CD4-positive, alpha-beta T cell treated with Interleukin-6 at 100 ng/mL for 8 hours (primary cell): ENCODE measurements around the gene GLTP.
"Not testable (repeated sequence)": the region's sequence is repeated elsewhere in the genome, so short reads cannot be mapped to it uniquely, and the experiment has no call there.

ENCODE experiments used
- DNase-seq: peaks from one replicate; pipeline ENCODE4 v3.0.0-alpha.2; 2020; ENCODE audit warnings: mixed read lengths, low spot score

GLTP gene, protein sequence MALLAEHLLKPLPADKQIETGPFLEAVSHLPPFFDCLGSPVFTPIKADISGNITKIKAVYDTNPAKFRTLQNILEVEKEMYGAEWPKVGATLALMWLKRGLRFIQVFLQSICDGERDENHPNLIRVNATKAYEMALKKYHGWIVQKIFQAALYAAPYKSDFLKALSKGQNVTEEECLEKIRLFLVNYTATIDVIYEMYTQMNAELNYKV

DNA sequence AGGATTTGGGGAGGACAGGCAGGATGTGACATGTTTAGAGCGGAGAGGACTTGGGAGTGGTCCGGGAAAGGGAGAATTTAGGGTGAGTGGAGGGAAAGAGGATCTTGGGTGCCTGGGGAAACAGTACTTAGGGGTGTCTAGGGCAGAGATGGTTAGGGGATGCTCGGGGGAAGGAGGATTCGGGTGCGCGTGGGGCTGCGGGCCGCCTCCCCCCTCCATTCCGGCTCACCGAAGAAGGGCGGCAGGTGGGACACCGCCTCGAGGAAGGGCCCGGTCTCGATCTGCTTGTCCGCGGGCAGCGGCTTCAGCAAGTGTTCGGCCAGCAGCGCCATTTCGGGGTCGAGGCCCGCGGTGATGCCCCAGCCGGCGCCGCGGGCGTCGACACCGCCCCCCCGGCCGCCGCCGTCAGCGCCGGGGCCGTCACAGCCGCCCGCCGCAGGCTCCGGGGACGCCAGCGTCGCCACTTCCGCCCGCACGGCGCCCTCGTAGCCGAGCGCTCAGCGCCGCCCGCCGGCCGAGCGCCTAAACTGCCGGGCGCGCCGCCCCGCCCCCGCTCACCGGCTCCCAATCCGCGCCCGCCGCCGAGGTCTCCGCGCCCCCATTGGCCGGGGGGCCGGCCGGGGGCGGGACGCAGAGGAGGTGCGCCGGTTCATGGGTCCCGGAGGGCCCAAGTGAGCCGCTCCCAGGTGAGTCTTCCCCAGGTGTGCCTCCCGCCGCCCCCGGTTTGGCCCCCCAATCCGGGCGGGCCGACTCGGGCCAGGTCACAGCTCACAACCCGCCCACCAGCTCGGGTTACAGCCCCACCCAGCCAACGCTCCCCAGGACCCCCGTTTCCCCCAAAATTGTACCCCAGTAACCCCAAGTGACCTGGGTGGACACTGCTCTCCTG lies at the start of gene GLTP:
TSS of gene GLTP (minus strand) at position 499 of the 889 bp plus-strand sequence. CDS start at position 332, 167 bp downstream.
- peak; percentile 88 for DNase-seq

DNA sequence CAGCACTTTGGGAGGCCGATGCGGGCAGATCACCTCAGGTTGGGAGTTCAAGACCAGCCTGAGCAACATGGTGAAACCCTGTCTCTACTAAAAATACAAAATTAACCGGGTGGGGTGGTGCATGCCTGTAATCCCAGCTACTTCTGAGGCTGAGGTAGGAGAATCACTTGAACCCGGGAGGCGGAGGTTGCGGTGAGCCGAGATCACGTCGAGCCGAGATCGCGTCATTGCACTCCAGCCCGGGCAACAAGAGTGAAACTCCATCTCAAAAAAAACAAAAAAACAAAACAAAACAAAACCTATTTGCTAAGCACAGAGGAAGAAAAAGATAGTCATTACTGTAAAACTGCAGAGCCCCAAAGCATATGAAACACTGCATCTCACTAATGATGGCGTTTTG lies 49.0 kb upstream of the GLTP start:
- DNase-seq, result not testable (repeated sequence)

DNA sequence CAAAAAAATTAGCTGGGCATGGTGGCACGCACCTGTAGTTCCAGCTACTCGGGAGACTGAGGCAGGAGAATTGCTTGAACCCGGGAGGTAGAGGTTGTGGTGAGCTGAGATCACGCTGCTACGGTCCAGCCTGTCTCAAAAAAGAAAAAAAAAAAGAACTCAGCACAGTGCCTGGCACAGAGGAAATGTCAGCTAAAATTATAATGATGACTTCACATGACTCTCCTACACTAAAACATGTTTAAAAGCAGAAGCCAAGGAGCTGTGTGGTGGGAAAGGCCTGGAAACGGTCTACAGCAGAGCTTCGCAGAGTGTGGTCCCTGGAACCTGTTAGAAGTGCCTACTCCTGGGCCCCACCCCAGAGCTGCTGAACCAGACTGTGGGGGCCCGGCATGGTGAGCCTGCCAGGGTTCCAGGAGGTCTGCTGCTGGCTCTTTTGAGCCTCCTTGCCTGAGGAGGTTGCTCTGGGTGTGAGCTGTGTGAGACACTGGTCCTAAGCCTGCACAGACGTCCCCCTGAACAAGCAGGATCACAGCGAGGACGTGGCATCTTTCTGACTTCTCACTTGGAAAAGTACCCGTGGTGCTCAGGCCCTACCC lies 47.8 kb upstream of the GLTP start:
- no peak for DNase-seq

DNA sequence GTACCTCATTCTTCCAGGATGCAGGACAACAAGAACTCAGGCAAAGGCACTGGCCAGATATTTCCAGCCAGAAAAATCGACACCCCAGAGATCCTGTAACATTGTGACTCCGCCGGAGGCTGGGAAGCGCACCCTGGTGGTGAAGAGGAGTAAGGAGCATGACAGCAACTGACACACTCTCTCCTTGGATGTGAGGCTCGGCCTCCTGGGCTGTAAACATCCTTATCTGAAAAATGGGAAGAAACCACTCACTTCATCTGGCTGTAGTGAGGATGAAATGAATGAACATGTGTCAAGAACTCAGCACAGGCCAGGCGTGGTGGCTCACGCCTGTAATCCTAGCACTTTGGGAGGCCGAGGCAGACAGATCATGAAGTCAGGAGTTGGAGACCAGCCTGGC lies 47.3 kb upstream of the GLTP start:
- DNase-seq, result peak; percentile 24

DNA sequence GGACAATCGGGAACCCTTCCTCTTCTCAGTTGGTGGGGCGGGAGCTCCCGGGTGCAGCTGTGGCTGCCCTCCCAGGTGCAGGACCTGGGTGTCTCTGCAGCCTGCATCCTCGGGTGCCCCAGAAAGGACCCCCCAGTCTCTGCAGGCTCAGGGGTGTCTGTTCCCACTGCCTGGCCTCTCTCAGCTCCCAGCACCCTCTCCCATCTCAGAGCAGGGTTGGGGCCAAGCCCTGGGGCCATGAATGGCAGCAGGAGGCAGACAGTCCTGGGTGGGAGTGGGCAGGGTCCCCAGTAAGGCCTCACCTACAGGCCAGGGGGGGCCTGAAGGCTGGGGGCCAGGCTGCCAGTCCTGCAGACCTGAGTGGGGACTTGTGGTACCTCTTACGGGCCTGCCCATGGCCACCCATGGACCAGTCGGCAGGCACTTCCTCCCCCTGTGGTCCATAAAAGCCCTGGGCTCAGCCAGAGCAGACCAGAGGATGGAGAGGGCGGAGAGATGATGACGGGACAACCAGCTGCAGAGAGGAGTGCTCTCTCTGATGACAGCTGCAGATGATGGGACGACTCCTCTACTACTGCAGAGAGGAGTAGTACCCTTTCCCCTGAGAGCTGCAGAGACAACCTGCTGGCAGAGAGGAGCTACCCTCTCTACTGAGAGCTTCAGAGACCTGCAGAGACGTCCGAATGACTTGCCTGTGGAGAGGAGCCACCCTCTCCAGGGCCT lies 46.3 kb upstream of the GLTP start:
- no peak for DNase-seq

DNA sequence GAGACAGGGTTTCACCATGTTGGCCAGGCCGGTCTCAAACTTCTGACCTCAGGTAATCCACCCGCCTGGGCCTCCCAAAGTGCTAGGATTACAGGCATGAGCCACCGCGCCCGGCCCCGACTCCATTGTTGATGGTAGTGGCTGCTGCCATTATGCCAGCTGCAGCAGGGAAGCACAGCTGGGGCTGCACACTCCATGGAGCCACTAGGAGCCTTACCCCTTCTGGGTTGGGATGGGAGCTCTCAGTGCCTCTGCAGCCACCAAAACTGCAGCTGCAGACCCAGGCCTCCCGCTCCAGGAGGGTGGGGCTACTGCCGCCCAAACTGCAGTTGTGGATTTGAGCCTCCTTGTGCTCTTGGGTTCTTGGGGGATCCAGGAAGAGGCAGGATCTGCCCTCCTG lies 45.7 kb upstream of the GLTP start:
- no peak for DNase-seq

DNA sequence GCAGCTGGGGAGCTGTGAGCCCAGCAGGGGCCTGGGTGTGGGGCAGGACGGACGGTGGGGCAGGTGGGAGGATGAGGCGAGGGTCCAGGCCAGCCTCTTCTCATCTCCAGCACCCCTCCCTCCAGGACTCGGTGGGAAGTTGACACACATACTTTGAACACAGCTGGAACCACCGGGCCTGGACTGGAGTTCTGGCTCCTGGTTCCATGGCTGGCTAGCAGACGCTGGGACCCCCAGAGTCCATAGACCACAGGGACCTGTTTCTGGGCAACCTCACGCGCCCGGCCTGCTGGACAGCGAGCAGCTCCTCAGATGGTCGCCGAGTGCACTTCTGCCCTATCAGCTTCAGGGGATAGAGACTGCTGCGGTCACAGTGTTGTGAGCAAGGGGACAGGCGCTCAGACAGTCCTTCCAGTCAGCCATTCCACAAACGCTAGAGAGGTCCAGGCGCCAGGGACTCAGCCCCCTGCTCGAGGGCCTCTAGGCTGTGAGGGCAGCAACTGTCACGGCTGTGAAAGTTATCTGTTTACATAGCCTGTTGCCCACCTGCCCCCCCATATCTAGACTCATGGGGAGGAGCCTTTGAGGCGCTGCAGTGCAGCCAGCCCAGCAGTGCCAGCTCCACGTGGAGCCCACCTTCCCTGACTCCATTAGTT lies 45.0 kb upstream of the GLTP start:
- DNase-seq, result no peak

DNA sequence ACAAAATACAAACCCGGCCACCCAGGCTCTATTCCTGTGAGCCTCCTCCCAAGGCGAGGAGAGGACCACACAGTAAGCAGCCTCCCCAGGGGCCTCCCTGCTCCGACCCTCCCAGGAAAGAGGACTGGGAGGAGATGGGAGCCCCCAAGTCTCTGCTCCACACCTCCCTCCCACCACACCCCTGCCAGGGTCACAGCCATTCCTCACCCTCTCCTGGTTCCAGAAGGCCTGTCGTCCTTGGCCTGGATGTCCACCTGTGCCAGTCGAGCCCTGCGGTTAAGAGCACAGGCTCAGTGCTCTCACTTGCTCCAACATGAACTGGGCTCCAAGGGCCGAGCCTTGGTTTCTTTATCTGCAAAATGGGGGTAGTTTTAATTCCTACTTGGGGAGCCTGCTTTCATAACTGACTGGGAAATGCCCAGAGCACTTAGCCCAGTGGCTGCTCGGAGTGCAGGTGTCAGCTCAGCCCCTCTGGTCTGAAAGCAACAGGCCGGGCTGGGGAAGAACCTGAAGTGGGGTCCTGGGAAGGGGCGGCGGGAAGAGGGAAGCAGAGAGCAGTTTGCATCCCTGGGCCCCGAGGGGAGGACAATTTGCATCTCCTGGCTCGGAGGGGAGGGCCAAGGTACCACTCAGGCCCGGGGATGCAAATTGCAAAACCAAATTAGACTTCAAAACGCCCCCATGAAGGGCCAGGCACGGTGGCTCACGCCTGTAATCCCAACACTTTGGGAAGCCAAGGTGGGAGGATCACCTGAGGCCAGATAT lies 43.3 kb upstream of the GLTP start:
- no peak for DNase-seq

DNA sequence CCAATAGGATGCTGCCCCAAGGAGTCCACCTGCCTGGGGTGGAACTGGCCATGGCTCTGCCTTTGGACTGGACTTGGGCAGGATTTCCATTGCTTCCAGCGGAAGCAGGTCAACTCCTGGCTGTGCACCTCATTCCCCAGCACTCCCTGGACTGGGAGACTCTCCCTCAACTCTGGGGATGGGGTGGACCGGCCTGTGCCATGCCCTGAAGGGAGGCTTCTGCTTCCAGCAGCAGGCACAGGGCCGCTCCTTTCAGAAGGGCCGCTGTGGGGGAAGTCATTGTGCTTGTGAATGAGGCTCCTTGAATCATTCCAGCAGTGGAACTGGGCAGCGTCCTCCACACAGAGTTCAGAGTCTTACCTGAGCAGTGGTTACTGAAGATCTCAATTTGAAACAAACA lies 42.7 kb upstream of the GLTP start:
- no peak for DNase-seq

DNA sequence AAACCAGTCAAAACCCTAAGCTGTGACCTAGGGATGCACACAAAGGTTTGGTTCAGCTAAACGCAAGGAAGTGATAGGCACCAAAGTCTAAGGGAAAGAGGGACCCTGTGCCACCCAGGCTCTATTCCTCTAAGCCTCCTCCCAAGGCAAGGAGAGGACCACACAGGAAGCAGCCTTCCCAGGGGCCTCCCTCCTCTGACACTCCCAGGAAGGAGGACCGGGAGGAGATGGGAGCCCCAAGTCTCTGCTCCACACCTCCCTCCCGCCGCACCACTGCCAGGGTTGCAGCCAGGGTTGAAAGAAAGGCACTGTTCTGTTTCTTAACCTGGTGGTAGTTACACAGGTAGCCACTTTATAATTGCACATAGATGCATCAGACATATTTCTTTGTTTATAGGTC lies 41.6 kb upstream of the GLTP start:
- no peak for DNase-seq

DNA sequence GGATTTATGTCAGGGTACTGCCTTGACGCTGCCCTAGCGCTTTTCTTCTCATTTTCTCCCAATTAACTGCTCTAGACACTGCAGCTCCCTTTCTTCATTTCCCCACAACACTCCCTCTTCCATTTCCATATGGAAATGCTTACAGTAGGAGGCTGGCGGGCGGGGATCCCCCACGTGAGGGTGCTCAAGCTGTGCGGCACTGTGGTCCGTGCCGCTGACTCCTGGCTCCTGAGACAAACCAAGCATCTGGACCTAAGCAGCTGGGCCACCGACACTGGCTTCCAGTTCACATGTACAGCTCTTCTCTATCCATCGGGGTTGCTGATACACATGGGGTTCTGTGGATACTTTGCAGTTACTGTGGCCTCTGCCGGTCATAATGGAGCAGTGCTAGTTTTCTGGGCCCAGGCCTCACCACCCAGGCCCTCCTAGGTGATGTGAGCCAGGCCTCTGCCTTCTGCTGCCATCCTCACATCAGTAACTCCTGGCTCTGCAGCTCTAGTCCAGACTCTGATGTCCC lies 40.0 kb upstream of the GLTP start:
- DNase-seq, result no peak

DNA sequence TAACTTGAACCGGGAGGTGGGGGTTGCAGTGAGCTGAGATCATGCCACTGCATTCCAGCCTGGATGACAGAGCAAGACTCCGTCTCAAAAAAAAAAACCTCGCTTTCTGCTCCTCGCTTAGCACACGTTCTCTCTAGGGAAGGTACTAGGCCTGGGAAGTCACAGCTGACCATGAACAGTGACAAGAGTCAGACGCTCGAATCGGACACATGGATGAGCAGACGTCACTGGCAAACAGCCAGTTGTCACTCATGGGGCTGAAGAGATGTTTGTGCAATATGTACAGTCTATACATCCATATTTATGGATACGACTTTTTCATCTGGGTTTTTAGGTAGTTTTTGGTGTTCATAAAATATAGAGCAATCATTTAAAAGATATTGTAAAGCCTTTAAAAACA lies 39.1 kb upstream of the GLTP start:
- no peak for DNase-seq

DNA sequence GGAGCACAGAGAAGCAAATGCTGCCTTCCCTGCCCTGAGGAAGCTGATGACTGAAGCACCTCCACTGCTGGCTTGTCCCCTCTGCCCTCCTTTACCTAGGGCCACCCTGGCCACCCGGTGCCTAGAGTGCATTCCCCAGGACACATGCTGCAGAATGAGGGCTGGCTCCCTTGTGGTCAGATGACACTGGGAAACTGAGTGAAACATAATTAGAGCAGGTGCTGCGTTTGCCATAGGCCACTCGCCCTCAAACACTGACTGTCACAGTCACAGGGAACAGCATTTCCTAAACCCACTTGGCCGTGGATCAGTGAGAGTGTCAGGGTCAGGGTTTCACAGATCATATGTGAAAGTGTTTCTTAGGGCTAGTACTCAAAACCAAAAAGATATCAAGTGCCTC lies 35.7 kb upstream of the GLTP start:
- no peak for DNase-seq

DNA sequence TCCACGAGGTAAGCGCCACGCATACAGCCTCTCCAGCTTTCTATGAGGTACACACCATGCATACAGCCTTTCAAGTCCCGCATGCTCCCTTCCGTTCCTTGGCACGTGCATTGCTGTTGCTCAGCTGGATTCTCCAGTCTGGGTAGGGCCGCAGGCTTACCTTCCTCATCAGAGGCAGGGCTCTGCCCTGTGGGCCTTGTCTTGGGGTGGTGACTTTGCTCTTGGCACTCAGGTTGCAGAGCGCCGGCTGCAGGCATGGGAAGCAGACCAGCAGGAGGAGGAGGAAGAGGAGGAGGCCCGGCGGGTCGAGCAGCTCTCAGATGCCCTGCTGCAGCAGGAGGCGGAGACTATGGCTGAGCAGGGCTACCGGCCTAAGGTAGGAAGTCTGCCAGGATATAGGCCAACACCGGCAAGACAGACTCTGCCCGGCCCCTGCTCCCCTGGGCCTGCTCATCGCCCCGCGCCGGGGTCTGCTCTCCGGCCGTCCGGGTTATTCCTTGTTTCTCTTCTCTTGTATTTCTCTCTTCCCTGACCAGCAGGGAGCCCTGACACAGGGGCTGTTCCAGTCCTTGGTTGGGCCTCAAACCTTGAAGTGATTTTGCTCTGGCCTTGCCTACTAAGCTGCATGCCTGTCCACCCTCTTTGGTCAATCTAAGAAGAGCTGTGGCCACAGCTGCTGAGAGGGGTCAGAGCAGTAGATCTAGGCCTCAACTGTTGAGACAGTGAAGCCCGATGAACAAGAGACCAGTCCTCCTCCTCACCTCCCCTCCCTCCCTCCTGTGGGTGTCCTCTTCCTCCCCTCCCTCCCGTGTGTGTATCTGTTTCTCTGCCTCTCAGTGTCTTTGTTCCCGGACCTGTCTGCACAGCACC lies 35.1 kb upstream of the GLTP start:
- no peak for DNase-seq

DNA sequence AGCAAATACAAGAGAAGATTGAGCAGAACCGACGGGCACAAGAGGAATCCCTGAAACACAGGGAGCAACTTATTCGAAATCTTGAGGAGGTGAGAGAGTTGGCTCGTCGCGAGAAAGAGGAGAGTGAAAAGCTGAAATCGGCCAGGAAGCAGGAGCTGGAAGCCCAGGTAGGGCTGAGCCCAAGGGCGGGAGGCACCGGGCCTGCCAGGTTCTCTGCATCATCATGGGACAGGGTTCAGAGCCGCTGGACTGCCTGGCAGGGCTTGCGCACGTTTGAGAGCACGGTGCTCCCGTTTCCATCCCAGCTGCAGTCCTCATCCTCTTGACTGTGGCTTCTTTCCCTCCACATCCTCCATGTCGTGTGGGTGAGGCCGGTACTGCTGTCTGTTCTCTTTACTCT lies 34.1 kb upstream of the GLTP start:
- no peak for DNase-seq

DNA sequence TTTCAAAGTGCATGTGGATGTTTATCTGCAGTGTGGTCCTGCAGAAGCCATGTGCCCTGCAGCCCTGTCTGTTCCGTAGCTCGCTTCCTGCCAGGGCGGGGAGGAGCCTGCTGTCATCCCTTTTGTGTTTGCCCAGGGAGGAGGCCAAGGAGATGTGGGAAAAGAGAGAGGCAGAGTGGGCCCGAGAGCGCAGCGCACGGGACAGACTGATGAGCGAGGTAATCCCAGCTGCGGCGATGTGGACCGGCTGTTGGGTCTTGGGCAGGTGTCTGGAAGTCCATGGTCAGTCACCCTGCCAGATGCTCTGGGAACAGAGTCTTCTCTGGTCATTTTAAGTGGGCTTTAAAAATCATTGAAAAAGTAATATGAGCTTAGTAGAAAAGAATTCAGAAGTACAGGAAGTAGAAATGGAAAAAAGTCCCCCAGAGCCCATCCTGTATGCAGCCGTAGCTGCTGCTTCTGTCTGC lies 32.5 kb upstream of the GLTP start:
- no peak for DNase-seq

DNA sequence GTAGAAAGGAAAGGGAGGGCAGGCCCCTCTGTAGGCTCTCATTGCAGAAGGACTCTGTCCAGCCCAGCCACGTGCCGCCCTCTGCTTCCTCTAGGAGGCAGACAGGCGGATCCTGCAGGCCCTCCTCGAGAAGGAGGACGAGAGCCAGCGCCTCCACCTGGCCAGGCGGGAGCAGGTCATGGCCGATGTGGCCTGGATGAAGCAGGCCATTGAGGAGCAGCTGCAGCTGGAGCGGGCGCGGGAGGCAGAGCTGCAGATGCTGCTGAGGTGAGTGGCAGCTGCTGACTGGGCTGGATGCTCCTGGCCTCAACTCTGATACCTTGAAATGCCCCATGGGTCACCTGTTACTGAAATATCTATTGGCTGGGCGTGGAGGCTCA lies 30.6 kb upstream of the GLTP start:
- DNase-seq, result no peak

DNA sequence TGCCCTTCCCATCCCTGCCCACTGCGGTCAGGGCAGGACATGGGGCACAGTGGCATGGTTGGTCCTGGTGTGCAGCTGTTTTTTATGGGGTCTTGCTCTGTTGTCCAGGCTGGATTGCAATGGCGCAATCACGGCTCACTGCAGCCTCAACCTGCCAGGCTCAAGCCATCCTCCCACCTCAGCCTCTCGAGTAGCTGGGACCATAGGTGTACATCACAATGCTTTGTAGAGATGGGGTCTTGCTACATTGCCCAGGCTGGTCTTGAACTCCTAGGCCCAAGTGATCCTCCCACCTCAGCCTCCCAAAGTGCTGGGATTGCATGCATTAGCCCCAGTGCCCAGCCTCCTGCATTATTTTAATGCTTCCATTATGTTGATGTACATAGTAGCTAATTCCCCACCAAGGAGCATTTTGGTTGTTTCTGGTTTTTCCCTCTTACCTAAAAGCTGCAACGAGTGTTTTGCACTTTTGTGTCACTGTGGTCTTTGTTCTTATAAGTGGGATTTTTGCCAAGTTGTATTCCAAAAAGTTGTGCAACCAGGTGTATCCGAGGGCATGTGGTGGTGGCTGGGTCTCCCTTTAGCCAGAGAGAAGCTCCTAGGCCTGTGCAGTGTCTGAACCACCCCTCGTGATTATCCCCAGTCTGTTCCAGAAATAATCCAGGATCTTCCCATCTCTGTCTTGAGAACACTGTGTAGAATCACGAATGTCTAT lies 30.1 kb upstream of the GLTP start:
- DNase-seq, result no peak

DNA sequence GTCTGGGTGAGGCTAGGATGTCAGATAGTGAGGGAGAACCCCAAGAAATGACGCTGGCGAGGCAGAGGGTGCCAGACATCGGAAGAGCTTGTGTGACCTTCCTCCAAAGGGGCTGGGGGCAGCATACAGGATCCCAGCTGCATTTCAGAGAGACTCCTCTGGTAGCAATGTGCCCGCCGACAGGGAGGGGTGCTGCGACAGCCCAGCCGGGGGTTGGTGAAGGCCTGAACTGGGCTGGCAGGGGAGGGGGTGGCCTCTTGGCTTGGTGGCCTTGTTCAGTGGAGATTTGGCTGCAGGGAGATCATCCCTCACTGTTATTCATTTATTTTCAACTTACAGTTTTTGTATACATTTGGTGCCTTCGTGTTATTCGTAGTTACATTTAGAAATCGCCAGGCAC lies 25.0 kb upstream of the GLTP start:
- DNase-seq, result no peak
